ENCODE measurements around the gene AMIGO1. TPM values are rescaled to one million over a fixed set of nuclear protein-coding genes. Genes with fewer than 3 reads are reported as not detected.

Gene AMIGO1
- total and polyA plus RNA-seq, 2 of the 8 experiments (the other 6 are each of a cell fraction or from before 2014, with no cell fraction given), result 1.5 to 2.7 TPM

GRCh38 chr1:109517337-109517736, 7.8 kb upstream of the AMIGO1 start:
- Histone ChIP-seq H3K27me3 (replicated peaks in 1 of 4; ENCODE audit: control insufficient read depth in 3 of 4, extremely low read depth in 1 of 4, insufficient read depth in 3 of 4, low read length in 3 of 4) (0 out of 7 replicates have a peak, but pooled peaks cover 0 to 2% (median 0%) of the 10 kb centered on the region in 4 experiments), H4K20me1 (replicated peaks in 1 of 2; ENCODE audit: control insufficient read depth in 1 of 2, insufficient read depth in 2 of 2, low read length in 2 of 2) (no peaks in the 10 kb centered on the region), H3K56ac (replicated peaks; ENCODE audit: insufficient read length, low read depth, low read length) (no peak overlapping the region), H3K4me1 (replicated peaks in 1 of 4; ENCODE audit: control insufficient read depth in 3 of 4, insufficient read depth in 4 of 4, low read length in 3 of 4) (no peaks in the 10 kb centered on the region), H2BK20ac (ENCODE audit: low read length) (no peak overlapping the region), H4K8ac (ENCODE audit: extremely low read depth, insufficient read depth, low read length) (no peak overlapping the region), H3K9ac (replicated peaks in 1 of 4; ENCODE audit: extremely low read depth in 1 of 4, low read depth in 3 of 4, low read length in 3 of 4) (no peak overlapping the region), H2BK120ac (replicated peaks; ENCODE audit: low read depth, low read length) (no peak overlapping the region), H2BK15ac (ENCODE audit: low read length) (no peak overlapping the region), H3K18ac (ENCODE audit: extremely low read depth, low read length) (no peak overlapping the region), H3K4ac (replicated peaks; ENCODE audit: insufficient read length, low read depth, low read length) (no peak overlapping the region), H2AFZ (ENCODE audit: low read length) (no peak overlapping the region), H2BK12ac (ENCODE audit: low read depth, low read length) (no peak overlapping the region), H3K14ac (ENCODE audit: insufficient read length) (no peak overlapping the region), H3K23ac (ENCODE audit: insufficient read length) (no peak overlapping the region), H3K4me3 (ENCODE audit: extremely low read depth in 1 of 4, insufficient read depth in 2 of 4, low read depth in 3 of 4, low read length in 4 of 4) (no peak overlapping the region), H3K9me3 (ENCODE audit: insufficient read depth in 2 of 2, low read depth in 1 of 2, low read length in 1 of 2) (no peaks in the 10 kb centered on the region), H3K79me2 (ENCODE audit: control insufficient read depth in 1 of 2, insufficient read depth in 2 of 2, low read length in 2 of 2) (no peaks in the 10 kb centered on the region), H3K23me2 (ENCODE audit: low read depth, low read length) (no peaks in the 10 kb centered on the region), H2AK5ac (ENCODE audit: low read depth, low read length) (no peak overlapping the region), H3K79me1 (ENCODE audit: low read depth, low read length) (no peaks in the 10 kb centered on the region), H3K27ac (ENCODE audit: low read depth, low read length) (no peak overlapping the region), H4K91ac (replicated peaks; ENCODE audit: insufficient read length, low read length) (no peak overlapping the region), H4K5ac (ENCODE audit: insufficient read length, low read depth, low read length) (no peak overlapping the region), H3K4me2 (ENCODE audit: insufficient read depth in 1 of 2, low read depth in 2 of 2, low read length in 2 of 2) (no peak overlapping the region), H2BK5ac (ENCODE audit: low read depth, low read length) (no peak overlapping the region), H3K36me3 (ENCODE audit: control insufficient read depth in 2 of 4, insufficient read depth in 4 of 4, low read length in 3 of 4) (no peaks in the 10 kb centered on the region)
- ChIA-PET CTCF (ENCODE audit: partially characterized antibody) (interaction anchor here (24.3 to 43.7 kb wide), 2 partner anchors 17 to 22 kb away, joined by 666 to 1755 read pairs; partner anchors contain the start of genes ATXN7L2, CYB561D1 and GPR61), POLR2A (ENCODE audit: partially characterized antibody) (interaction anchor here (1.2 kb wide), 1 partner anchor 13 kb away, joined by 3 read pairs; no protein-coding TSS in a partner anchor)
- no peak for TF ChIP-seq ZNF274 (IDR thresholded peaks at IDR 0.05; ENCODE audit: borderline replicate concordance, extremely low read depth, low read length)
- TF ChIP-seq CBX8 (IDR thresholded peaks at IDR 0.05; ENCODE audit: borderline replicate concordance, low read depth, low read length), result no peak
- TF ChIP-seq TCF12 (IDR thresholded peaks at IDR 0.05; ENCODE audit: low read depth, low read length), result no peak
- TF ChIP-seq KDM4A (IDR thresholded peaks at IDR 0.05; ENCODE audit: low read depth, low read length, severe bottlenecking), result no peak
- no peak for TF ChIP-seq SAP30 (IDR thresholded peaks at IDR 0.05; ENCODE audit: insufficient read depth, insufficient replicate concordance, low read length)
- no peak for TF ChIP-seq NANOG (IDR thresholded peaks at IDR 0.05; ENCODE audit: insufficient read depth, low read depth, low read length, poor library complexity, severe bottlenecking)
- TF ChIP-seq EGR1 (IDR thresholded peaks at IDR 0.05; ENCODE audit: borderline replicate concordance, low read depth, low read length), result no peak
- no peak for TF ChIP-seq ATF3 (IDR thresholded peaks at IDR 0.05; ENCODE audit: insufficient read depth, low read depth, low read length)
- TF ChIP-seq YY1 (IDR thresholded peaks at IDR 0.05; ENCODE audit: low read depth, low read length), result no peak
- no peak for FAIRE-seq
- DNase-seq (ENCODE audit: low read depth in 1 of 2, low spot score in 2 of 2), result no peak
- 85% methylated on average over 5 of the region's 5 CpGs; no CpG with 5 or more reads in 1 of the 2 experiments for WGBS, 2 experiments (ENCODE audit: extremely low coverage in 1 of 2, insufficient coverage in 1 of 2, insufficient read length in 1 of 2, insufficient replicate concordance in 2 of 2, low coverage in 1 of 2, low lambda C conversion rate in 2 of 2, missing lambda C conversion rate in 1 of 2)
